Measurements from ENCODE around the gene FYB1. TPM values are rescaled to one million over a fixed set of nuclear protein-coding genes. Genes with fewer than 3 reads are reported as not detected.

The FYB1 gene
- total RNA-seq, 1 experiment from 2014 or later, result not detected

DNA sequence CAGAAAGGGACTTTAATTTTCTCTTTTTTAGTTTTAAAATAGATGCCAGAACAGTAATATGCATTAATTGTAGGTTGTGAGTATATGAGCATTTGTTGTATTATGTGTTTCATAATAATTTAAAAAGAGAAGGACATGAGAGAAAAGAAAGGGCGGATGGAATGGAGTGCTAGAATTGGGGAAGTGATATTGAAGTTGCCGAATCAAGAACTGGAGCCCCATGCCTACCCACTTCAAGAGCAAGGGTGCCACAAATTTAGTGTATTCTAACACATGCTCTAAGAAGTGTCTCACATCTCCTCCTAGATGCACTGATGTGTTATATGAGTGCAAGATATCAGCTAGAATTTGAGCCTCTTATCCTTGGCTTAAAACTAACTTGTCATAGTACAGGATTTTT lies 43.6 kb upstream of the FYB1 start:
- Histone ChIP-seq H3K79me2 (ENCODE audit: insufficient read depth, low read length) (no peaks in the 10 kb centered on the region), H3K9me3 (ENCODE audit: control insufficient read depth, low read depth, low read length) (no peaks in the 10 kb centered on the region), H4K5ac (ENCODE audit: insufficient read length, low read depth, low read length) (no peak overlapping the region), H3K27ac (ENCODE audit: insufficient read length, low read depth, low read length) (no peak overlapping the region), H3K4me1 (ENCODE audit: insufficient read depth, low read length) (no peaks in the 10 kb centered on the region), H3K18ac (ENCODE audit: insufficient read length, low read depth, low read length) (no peak overlapping the region), H3K14ac (ENCODE audit: insufficient read depth, low read length) (no peak overlapping the region), H2BK20ac (ENCODE audit: low read depth, low read length, poor library complexity, severe bottlenecking) (no peak overlapping the region), H4K20me1 (ENCODE audit: control insufficient read depth, insufficient read depth, insufficient read length) (no peaks in the 10 kb centered on the region), H3K9ac (ENCODE audit: extremely low read depth, insufficient read length, low read length) (no peak overlapping the region), H3K23ac (ENCODE audit: insufficient read length, low read depth, low read length) (no peak overlapping the region), H2AK5ac (ENCODE audit: insufficient read length, low read length) (no peak overlapping the region), H3T11ph (ENCODE audit: low read length) (no peak overlapping the region), H2BK120ac (ENCODE audit: low read depth, low read length, poor library complexity, severe bottlenecking) (no peak overlapping the region), H2BK5ac (ENCODE audit: insufficient read length, low read length) (no peak overlapping the region), H3K23me2 (ENCODE audit: insufficient read length, low read depth, low read length, poor library complexity, severe bottlenecking) (no peaks in the 10 kb centered on the region), H2AFZ (ENCODE audit: low read length) (no peak overlapping the region), H3K27me3 (ENCODE audit: insufficient read depth, low read length) (no peaks in the 10 kb centered on the region), H3K79me1 (ENCODE audit: insufficient read depth, low read depth, low read length, poor library complexity, severe bottlenecking) (no peaks in the 10 kb centered on the region), H3K4me2 (ENCODE audit: insufficient read depth, insufficient read length, low read length) (no peak overlapping the region), H2BK15ac (ENCODE audit: low read depth, low read length) (no peak overlapping the region), H3K4ac (ENCODE audit: low read depth, low read length) (no peak overlapping the region), H2BK12ac (ENCODE audit: insufficient read length, low read depth, low read length) (no peak overlapping the region), H4K8ac (replicated peaks; ENCODE audit: insufficient read length, low read depth, low read length) (no peak overlapping the region), H4K91ac (ENCODE audit: insufficient read length, low read depth, low read length) (no peak overlapping the region), H3K56ac (ENCODE audit: insufficient read length, low read depth, low read length) (no peak overlapping the region)
- Mint-ChIP-seq H3K9me3 (no peaks in the 10 kb centered on the region; a peak in 1 of 5 replicates), H3K4me3 (no peak overlapping the region), H3K36me3 (ENCODE audit: insufficient read depth in 1 of 3, low read depth in 3 of 3) (no peaks in the 10 kb centered on the region), H3K27ac (no peak overlapping the region), H3K4me1 (no peaks in the 10 kb centered on the region), H3K27me3 (ENCODE audit: low read depth) (no peaks in the 10 kb centered on the region; the same call in 1 of the 2 replicates)
- DNase-seq, result no peak
- TF ChIP-seq, protein P1, sequence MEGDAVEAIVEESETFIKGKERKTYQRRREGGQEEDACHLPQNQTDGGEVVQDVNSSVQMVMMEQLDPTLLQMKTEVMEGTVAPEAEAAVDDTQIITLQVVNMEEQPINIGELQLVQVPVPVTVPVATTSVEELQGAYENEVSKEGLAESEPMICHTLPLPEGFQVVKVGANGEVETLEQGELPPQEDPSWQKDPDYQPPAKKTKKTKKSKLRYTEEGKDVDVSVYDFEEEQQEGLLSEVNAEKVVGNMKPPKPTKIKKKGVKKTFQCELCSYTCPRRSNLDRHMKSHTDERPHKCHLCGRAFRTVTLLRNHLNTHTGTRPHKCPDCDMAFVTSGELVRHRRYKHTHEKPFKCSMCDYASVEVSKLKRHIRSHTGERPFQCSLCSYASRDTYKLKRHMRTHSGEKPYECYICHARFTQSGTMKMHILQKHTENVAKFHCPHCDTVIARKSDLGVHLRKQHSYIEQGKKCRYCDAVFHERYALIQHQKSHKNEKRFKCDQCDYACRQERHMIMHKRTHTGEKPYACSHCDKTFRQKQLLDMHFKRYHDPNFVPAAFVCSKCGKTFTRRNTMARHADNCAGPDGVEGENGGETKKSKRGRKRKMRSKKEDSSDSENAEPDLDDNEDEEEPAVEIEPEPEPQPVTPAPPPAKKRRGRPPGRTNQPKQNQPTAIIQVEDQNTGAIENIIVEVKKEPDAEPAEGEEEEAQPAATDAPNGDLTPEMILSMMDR (conservative IDR thresholded peaks at IDR 0.05), result no peak
- WGBS (ENCODE audit: extremely low coverage, insufficient read length, low lambda C conversion rate), result no CpG with 5 or more reads among the region's 2 CpGs

All from H9 (cell line).